HG03135 (cell line): ENCODE data around the gene CYP1B1.
"Not testable (repeated sequence)": the region's sequence is repeated elsewhere in the genome, so short reads cannot be mapped to it uniquely, and the experiment has no call there.

ENCODE experiments used
- ATAC-seq: cut with Tn5 transposase; IDR thresholded peaks from one replicate; pipeline ENCODE4 v1.9.1; 2021; ENCODE audit warnings: mild to moderate bottlenecking, moderate library complexity; ENCODE audit not compliant: unreplicated experiment

Gene CYP1B1

DNA sequence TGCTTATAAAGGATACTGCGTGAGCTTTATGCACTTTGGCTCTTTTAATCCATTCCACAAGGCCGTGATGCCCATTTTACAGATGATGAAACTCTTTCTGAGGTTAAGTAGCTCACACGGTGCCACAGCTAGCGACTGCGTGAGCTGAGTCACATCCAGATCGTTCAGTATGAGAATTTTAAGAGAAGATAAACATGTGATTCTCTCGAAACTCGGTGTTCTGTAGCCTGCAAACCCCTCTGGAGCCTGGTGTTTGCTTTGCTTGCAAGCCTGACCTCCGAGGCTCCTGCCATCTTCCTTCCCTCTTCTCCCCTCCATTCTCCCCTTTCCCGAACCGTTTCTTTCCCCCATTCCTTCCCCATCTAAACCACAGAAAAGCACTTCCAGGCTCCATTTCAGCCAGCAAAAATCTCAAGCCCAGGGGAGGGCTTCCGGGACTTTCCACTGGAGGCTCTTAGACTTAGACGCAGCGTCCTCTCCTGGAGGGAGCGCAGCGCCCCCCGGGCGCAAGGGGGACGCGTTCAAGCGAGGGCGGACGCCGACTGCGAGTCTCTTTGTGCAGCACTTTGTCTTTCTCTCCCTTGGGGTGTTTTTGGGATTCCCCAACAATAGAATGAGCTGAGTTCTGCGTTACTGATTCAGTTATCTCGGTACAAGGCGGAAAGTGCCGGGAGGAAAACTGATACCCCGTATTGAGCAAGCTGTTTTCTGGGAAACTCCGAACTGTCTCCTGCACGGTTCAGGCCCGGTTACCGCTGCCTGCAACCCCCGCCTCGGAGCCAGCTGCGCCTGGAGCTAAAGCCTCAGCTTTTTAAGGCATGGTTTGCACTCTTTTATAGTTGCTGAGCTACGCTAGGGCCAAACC lies 38.0 kb downstream of the CYP1B1 start:
- ATAC-seq = peak; percentile 60

DNA sequence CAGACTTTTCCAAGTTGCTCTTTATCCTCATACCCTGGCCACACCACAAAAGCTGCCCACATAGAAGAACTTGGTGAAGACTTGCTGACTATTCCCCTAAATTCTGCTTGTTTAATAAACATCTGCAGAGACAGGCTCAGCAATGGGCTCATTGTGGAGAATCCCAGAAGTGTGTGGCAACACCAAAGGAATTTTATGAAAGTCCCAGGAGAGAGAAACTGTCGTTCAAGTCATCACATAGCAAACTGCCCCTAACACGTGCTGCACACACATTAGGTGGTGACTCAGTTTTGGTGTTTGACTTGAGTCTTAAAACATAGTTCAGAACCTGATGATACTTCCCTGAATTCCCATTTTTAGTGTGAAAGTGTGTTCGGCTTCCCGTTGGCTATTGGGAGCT lies 38.6 kb downstream of the CYP1B1 start:
- ATAC-seq = no peak

DNA sequence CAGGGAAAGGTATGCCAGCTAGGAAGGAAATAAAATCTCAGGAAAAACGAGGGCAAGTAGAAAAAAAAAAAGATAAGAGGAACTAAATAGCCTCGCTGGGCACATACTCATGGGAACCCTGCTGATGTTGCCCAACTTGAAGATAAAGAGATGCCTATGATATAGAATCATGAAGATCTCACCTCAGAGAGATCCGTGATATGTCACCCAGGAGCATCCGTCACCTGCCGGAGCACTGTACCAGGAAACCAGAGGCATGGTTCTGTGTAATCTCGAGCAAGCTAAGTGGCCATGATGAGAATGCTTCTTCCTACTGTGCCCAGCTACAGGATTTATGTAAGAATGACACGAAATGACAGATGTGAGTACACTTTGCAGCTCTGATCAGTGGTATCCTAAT lies 40.0 kb downstream of the CYP1B1 start:
- ATAC-seq = no peak

DNA sequence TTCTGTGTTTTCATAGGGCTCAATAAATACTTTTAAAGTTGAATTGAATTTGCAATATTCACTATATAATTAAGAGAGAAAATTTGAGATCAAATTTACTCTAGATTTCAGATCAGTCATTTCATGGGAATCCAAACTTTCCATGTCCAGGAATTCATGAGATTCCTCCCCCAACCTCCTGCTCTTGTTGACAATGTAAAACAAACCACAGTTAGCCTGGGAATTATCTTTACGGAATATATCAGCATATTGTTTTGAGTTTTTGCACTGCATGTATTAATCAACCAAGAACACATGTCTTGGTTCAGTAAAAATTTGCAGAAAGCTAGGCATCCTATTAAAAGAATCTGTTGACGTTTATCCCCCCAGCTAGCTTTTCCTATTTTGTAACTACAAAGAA lies 42.3 kb downstream of the CYP1B1 start:
- ATAC-seq = no peak

DNA sequence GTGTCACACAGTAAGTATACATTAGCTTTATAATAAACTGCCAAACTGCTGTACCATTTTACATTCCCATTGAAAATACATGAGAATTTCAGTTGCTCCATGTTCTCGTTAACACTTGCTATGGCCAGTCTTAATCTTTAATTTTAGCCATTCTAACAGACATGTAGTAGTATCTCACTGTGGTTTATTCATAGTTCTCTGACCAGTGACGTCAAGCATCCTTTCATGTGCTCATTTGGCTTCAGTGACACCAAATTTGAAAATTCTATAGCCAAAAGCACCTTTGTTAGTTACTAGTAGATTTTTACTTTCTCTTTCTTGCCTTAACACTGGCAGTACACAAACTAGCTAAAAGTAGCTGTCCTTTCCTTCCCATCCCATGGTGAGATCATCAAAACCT lies 43.0 kb downstream of the CYP1B1 start:
- no peak for ATAC-seq

DNA sequence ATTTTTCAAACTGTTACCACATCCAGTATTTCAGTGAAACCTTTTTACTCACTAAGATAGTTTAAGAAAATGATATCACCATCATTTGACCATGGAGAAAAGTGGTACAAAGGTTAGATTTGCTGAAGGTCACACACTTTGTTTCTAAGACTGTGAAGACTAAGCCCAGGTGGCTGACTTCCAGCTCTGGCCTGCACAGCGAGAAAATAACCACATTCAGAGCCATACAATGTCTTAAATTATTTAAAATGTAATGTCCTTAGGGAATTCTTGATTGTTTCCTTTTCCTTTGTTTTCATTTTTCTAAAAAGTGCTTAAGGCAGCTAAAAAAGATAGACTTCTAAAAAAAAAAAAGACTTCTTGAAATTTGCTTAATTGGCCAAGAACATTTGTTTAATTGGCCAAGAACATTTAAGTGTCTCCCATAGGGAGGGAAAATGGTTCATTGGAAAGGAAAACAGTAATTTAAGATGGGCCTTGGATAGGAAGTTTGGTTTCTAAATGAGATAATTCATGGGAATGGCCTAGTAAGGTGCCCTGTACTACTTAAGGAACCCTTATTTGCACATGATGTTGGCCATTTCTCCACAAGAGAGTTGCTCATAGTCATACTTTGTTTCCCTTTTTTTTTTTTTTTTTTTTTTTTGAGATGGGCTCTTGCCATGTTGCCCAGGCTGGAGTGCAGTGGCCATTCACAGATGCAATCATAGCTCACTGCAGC lies 45.2 kb downstream of the CYP1B1 start:
- no peak for ATAC-seq

DNA sequence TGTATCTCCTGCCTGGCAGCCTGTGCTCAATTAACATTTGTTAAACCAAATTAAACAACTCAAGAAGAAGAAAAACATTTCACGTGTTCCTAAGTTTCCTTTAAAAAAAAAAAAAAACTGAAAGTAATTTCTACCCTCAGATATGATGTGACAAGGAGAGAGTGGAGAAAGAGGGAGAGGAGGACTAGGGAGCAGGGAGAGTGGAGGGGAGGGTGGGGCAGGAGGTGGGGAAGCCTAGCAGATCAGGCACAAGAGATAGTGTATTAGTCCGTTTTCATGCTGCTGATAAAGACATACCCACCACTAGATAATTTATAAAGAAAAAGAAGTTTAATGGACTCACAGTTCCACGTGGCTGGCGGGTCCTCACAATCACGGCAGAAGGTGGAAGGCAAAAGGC lies 46.4 kb downstream of the CYP1B1 start:
- no peak for ATAC-seq

DNA sequence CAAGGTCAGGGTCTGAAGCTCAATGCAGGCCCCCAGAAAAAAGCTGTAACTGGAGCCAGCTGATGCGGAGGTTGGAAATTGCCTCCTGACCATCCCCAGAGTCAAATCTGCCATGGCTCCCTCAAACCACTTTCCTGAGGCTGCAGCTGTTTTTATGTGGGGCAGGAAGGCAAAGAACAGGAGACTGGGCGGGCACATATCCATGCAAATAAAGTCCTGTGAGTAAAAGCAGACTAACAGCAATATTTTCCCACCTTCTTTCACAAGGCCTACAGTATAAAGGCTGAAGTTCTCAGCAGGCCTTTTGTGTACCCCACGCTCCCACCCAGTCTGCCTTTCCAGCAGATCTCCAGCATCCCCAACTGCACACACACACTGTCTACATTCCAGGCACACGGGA lies 47.1 kb downstream of the CYP1B1 start:
- ATAC-seq = no peak

DNA sequence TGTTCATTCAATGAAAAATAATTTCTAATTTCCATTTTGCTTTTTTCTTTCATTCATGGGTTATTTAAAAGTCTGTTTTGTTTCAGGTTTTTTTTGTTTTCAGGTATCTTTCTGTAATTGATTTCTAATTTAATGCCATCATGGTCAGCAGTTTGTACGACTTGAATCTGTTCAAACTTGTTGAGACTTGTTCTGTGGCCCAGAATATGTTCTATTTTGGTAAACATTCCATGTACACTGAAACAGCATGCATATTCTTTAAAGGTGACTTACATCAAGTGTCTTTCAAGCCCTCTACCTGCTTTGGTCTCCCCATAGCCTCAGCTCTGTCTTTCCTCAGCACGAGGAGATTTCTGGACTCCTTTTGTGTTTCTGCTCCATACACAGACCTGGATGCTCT lies 49.1 kb downstream of the CYP1B1 start:
- no peak for ATAC-seq

DNA sequence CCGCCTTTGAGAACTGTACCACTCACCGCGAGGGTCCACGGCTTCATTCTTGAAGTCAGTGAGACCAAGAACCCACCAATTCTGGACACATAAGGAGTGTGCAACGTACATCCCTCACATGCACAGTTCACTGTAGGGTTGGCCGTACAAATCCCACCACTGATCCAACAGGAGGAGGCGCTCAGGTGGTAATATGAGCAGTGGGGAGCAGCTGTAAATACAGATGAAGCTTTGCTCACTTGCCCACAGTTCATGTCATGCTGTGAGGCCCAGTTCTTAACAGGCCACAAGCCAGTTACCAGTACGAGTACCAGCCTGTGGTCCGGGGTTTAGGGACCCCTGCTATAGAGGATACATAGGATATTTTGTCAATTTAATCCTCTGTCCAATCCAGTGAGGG lies 54.4 kb downstream of the CYP1B1 start:
- no peak for ATAC-seq

DNA sequence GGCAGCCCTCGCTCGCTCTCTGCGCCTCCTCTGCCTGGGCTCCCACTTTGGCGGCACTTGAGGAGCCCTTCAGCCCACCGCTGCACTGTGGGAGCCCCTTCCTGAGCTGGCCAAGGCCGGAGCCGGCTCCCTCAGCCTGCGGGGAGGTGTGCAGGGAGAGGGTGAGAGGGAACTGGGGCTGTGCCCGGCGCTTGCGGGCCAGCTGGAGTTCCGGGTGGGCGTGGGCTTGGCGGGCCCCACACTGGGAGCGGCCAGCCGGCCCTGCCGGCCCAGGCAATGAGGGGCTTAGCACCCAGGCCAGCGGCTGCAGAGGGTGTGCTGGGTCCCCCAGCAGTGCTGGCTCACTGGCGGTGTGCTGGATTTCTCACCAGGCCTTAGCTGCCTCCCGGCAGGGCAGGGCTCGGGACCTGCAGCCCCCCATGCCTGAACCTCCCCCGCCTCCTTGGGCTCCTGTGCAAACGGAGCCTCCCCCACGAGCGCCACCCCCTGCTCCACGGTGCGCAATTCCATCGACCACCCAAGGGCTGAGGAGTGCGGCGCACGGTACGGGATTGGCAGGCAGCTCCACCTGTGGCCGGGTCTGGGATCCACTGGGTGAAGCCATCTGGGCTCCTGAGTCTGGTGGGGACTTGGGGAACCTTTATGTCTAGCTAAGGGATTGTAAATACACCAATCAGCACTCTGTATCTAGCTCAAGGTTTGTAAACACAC lies 55.4 kb downstream of the CYP1B1 start:
- not testable (repeated sequence) for ATAC-seq

DNA sequence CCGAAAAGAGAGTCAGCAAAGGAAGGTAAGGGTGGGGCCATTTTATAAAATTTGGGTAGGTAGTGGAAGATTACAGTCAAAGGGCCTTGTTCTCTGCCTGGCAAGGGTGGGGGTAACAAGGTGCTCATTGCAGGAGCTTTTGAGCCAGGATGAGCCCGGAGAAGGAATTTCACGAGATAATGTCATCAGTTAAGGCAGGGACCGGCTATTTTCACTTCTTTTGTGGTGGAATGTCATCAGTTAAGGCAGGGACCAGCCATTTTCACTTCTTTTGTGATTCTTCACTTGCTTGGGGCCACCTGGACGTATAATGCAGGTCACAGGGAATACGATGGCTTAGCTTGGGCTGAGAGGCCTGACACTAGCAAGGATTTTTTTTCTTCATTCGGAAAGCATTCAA lies 58.1 kb downstream of the CYP1B1 start:
- no peak for ATAC-seq
